ENCODE results near the gene PGLYRP1.

PGLYRP1 gene

GRCh38 chr19:46031781-46032596 lies 9.1 kb upstream of the PGLYRP1 start:
- no peak for DNase-seq

- DNase-seq: no peak
Observed at GRCh38 chr19:46030812-46031550, 8.1 kb upstream of the PGLYRP1 start.

- DNase-seq: no peak
Observed at GRCh38 chr19:46025835-46026234, 3.0 kb upstream of the PGLYRP1 start.

GRCh38 chr19:46023311-46023779 lies 492 bp upstream of the PGLYRP1 start:
- no peak for DNase-seq

- no peak for DNase-seq
Observed at GRCh38 chr19:46022061-46022430, 807 bp downstream of the PGLYRP1 start.

- no peak for DNase-seq
Observed at GRCh38 chr19:46021531-46022041, 1.3 kb downstream of the PGLYRP1 start.

- DNase-seq: no peak
Observed at GRCh38 chr19:46020819-46021125, 2.1 kb downstream of the PGLYRP1 start.

- no peak for DNase-seq
Observed at GRCh38 chr19:46019270-46019669, 3.6 kb downstream of the PGLYRP1 start.

GRCh38 chr19:46018729-46019251 lies 4.1 kb downstream of the PGLYRP1 start:
- DNase-seq: no peak

- no peak for DNase-seq
Observed at GRCh38 chr19:46017874-46018675, 4.8 kb downstream of the PGLYRP1 start.

GRCh38 chr19:46017095-46017429 lies 5.8 kb downstream of the PGLYRP1 start:
- no peak for DNase-seq

GRCh38 chr19:46016426-46017094 lies 6.3 kb downstream of the PGLYRP1 start:
- peak; percentile 65 to 80 for DNase-seq

- DNase-seq: no peak
Observed at GRCh38 chr19:46015687-46016425, 7.0 kb downstream of the PGLYRP1 start.

GRCh38 chr19:46014941-46015686 lies 7.7 kb downstream of the PGLYRP1 start:
- peak; percentile 51 to 65 for DNase-seq

- no peak for DNase-seq
Observed at GRCh38 chr19:46014534-46014933, 8.3 kb downstream of the PGLYRP1 start.

GRCh38 chr19:46009530-46010510 lies 13.0 kb downstream of the PGLYRP1 start:
- DNase-seq: peak; percentile 57 to 68

GRCh38 chr19:46006411-46006810 lies 16.4 kb downstream of the PGLYRP1 start:
- no peak for DNase-seq

GRCh38 chr19:46002678-46003275 lies 20.1 kb downstream of the PGLYRP1 start:
- DNase-seq: no peak

Data from NCI-H2081 (cell line).